ENCODE results near the gene PRKN.

DNA sequence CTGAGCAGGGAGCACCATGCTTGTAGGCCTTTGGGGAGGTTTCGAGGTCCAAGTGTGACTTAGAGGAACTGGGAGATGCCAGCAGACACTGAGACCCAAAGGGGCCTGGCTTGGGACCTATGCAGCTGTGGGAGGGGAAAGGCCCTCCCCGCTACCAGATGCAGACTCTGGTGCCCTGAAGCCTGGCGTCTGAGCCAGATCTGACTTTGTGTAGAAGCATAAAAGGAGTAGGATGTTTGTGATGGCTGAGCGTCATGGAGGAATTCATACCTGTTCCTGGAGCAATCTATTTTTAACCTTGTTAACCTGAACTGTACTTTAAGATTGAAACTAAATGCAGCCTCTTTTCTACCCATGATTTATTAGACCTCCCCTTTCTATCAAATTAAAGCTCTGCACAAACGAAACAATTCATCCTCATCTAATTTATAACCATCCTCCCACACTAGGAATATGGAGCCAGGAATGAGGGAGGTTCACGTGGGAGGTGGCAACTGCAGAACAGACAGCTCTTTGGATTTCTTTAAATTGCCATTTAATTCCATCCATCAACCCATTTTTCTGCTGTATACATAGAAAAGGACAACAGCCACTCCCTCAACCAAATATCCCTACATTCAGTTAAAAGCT is 1281.2 kb downstream of the PRKN start:
- TF ChIP-seq, protein P1, sequence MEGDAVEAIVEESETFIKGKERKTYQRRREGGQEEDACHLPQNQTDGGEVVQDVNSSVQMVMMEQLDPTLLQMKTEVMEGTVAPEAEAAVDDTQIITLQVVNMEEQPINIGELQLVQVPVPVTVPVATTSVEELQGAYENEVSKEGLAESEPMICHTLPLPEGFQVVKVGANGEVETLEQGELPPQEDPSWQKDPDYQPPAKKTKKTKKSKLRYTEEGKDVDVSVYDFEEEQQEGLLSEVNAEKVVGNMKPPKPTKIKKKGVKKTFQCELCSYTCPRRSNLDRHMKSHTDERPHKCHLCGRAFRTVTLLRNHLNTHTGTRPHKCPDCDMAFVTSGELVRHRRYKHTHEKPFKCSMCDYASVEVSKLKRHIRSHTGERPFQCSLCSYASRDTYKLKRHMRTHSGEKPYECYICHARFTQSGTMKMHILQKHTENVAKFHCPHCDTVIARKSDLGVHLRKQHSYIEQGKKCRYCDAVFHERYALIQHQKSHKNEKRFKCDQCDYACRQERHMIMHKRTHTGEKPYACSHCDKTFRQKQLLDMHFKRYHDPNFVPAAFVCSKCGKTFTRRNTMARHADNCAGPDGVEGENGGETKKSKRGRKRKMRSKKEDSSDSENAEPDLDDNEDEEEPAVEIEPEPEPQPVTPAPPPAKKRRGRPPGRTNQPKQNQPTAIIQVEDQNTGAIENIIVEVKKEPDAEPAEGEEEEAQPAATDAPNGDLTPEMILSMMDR (IDR thresholded peaks at IDR 0.05) = no peak
- TF ChIP-seq ZFX (IDR thresholded peaks at IDR 0.05; ENCODE audit: borderline replicate concordance) = no peak

Measured in 22Rv1 (cell line).